GM23338 (cell line): ENCODE data around the gene UNC5C. TPM values are rescaled to one million over a fixed set of nuclear protein-coding genes. Genes with fewer than 3 reads are reported as not detected.

Experiments used
- ATAC-seq: fragments of 200-7000 bp; cut with Tn5 transposase; 3 replicates; pipeline ENCODE4 v1.9.1; 2020
- DNase-seq: peaks from one replicate; pipeline ENCODE4 v3.0.0-alpha.2; 2015; ENCODE audit warnings: low spot score
- H2AFZ ChIP-seq: fragments of 200-600 bp; sonication (generic); 2 replicates; pipeline ENCODE4 v1.8.0; 2016; ENCODE audit warnings: antibody characterized with exemption, mild to moderate bottlenecking, moderate library complexity
- H3F3A ChIP-seq: fragments of 200-600 bp; sonication (generic); replicated peaks from 2 replicates; pipeline ENCODE4 v1.8.0; 2017; ENCODE audit warnings: antibody characterized with exemption, mixed run types, low read depth
- H3K27ac ChIP-seq: fragments of 200-600 bp; sonication (generic); 2 replicates; pipeline ENCODE4 v1.6.1; 2016; ENCODE audit warnings: low read depth
- H3K27me3 ChIP-seq: fragments of 200-600 bp; sonication (generic); 2 replicates; pipeline ENCODE4 v1.8.0; 2016; ENCODE audit warnings: mild to moderate bottlenecking, mixed run types, moderate library complexity; ENCODE audit not compliant: insufficient read depth
- H3K36me3 ChIP-seq: fragments of 200-600 bp; sonication (generic); 2 replicates; pipeline ENCODE4 v1.8.0; 2016; ENCODE audit warnings: mild to moderate bottlenecking; ENCODE audit not compliant: insufficient read depth
- H3K4me1 ChIP-seq: fragments of 200-600 bp; sonication (generic); 2 replicates; pipeline ENCODE4 v1.8.0; 2016; ENCODE audit warnings: mild to moderate bottlenecking, moderate library complexity; ENCODE audit not compliant: insufficient read depth
- H3K4me2 ChIP-seq: fragments of 200-600 bp; sonication (generic); 2 replicates; pipeline ENCODE4 v1.7.1; 2017; ENCODE audit warnings: mixed run types
- H3K4me3 ChIP-seq: fragments of 200-600 bp; sonication (generic); 2 replicates; pipeline ENCODE4 v1.6.1; 2016; ENCODE audit warnings: mixed run types
- H3K79me2 ChIP-seq: fragments of 200-600 bp; sonication (generic); replicated peaks from 2 replicates; pipeline ENCODE4 v1.8.0; 2017; ENCODE audit warnings: mild to moderate bottlenecking; ENCODE audit not compliant: insufficient read depth
- H3K9me2 ChIP-seq: fragments of 200-600 bp; sonication (generic); 2 replicates; pipeline ENCODE4 v1.8.0; 2017; ENCODE audit not compliant: insufficient read depth
- H4K20me1 ChIP-seq: fragments of 200-600 bp; sonication (generic); replicated peaks from 2 replicates; pipeline ENCODE4 v1.8.0; 2017; ENCODE audit warnings: mild to moderate bottlenecking; ENCODE audit not compliant: insufficient read depth
- H3K27ac Mint-ChIP-seq: 2 replicates; pipeline ENCODE4 v1.8.0; 2020; ENCODE audit warnings: inconsistent platforms, mild to moderate bottlenecking, moderate library complexity, mixed read lengths
- H3K27me3 Mint-ChIP-seq: 3 replicates; pipeline ENCODE4 v1.8.0; 2022; ENCODE audit warnings: low read depth, mild to moderate bottlenecking, moderate library complexity, mixed read lengths, inconsistent platforms; ENCODE audit not compliant: insufficient read depth, poor library complexity
- H3K36me3 Mint-ChIP-seq: 3 replicates; pipeline ENCODE4 v1.8.0; 2021; ENCODE audit warnings: low read depth, mild to moderate bottlenecking, inconsistent platforms, moderate library complexity, mixed read lengths
- H3K4me1 Mint-ChIP-seq: 3 replicates; pipeline ENCODE4 v1.8.0; 2020; ENCODE audit warnings: mild to moderate bottlenecking, inconsistent platforms, mixed read lengths
- H3K4me3 Mint-ChIP-seq: 3 replicates; pipeline ENCODE4 v1.8.0; 2021; ENCODE audit warnings: moderate library complexity, mild to moderate bottlenecking, inconsistent platforms, mixed read lengths
- H3K9me3 Mint-ChIP-seq: 3 replicates; pipeline ENCODE4 v1.8.0; 2020; ENCODE audit warnings: moderate library complexity, mild to moderate bottlenecking, inconsistent platforms, mixed read lengths
- CREB1 ChIP-seq: fragments of 250-450 bp; sonication (Bioruptor Pico); IDR thresholded peaks from 2 replicates; pipeline ENCODE4 v1.5.0; 2020; ENCODE audit warnings: low read depth, mild to moderate bottlenecking, moderate library complexity
- JUNB ChIP-seq: IDR thresholded peaks from one replicate; pipeline ENCODE4 v1.6.1; 2016; ENCODE audit warnings: antibody characterized with exemption; ENCODE audit not compliant: unreplicated experiment
- NANOG ChIP-seq: IDR thresholded peaks from 2 replicates; pipeline ENCODE4 v1.6.1; 2016; ENCODE audit warnings: antibody characterized with exemption, borderline replicate concordance
- POLR2AphosphoS5 ChIP-seq: IDR thresholded peaks from 2 replicates; pipeline ENCODE4 v1.6.1; 2016; ENCODE audit warnings: antibody characterized with exemption, low read depth
- STAT1 ChIP-seq: IDR thresholded peaks from one replicate; pipeline ENCODE4 v1.6.1; 2016; ENCODE audit warnings: antibody characterized with exemption; ENCODE audit not compliant: unreplicated experiment
- ZNF114 ChIP-seq: fragments of 250-450 bp; sonication (Bioruptor Pico); IDR thresholded peaks from 2 replicates; pipeline ENCODE4 v1.5.0; 2020; ENCODE audit warnings: mild to moderate bottlenecking, moderate library complexity
- ZNF331 ChIP-seq: fragments of 250-450 bp; sonication (Bioruptor Pico); IDR thresholded peaks from 2 replicates; pipeline ENCODE4 v1.5.0; 2020; ENCODE audit warnings: low read depth, mild to moderate bottlenecking, moderate library complexity
- polyA plus RNA-seq: library from polyadenylated mRNA; unstranded; fragments of >200 nt; fragmentation: Nextera tagmentation; extraction: Ambion mirVana; gene quantifications from 2 replicates; pipeline ENCODE4 v1.2.1, GENCODE V29; 2016
- total RNA-seq: library from RNA; depleted of rRNA; stranded (reverse); fragments of >200 nt; shearing (Covaris generic); gene quantifications from 2 replicates; pipeline ENCODE4 v1.2.3, GENCODE V29; 2014
- TF ChIP-seq, protein P1 (sequence below): IDR thresholded peaks from 2 replicates; pipeline ENCODE4 v1.6.1; 2016; ENCODE audit warnings: antibody characterized with exemption
- TF ChIP-seq, protein P2 (sequence below): fragments of 250-450 bp; sonication (Bioruptor Pico); IDR thresholded peaks from 2 replicates; pipeline ENCODE4 v1.5.0; 2020; ENCODE audit warnings: mild to moderate bottlenecking, moderate library complexity

Gene UNC5C
- total and polyA plus RNA-seq, 2 experiments from 2014 or later, result 0.08 to 0.21 TPM

DNA sequence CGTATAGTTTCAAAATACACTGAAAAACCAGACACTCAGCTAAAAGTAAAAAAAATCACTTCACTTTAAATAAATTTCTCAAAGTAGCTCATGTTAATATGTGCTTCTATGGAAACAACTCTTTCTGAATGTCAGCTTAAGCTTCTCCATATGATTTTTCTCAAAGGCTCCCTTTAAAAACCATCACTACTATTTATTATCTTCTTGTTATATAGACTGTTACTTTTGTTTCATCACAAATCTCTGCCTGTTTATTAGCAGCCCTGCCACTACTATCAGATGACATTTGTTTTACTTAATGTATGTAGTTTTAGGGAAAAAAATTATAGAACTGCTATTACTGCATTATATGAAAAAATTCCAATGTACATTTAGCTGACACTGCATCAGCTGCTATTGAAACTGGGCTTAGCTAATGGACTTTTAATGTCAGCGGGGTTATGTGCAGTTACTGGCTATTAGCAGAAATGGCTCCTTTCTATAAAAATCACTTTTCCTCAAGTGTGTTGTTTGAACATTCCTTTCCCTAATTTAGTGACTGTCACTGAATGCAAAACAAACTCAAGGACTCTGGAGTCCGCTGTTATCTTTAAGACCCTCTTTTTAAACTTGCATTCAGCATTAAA, 10.8 kb downstream of the UNC5C start:
- Histone ChIP-seq H3F3A (no peaks in the 10 kb centered on the region), H2AFZ (no peak overlapping the region), H3K9me2 (no peaks in the 10 kb centered on the region), H3K4me2 (no peak overlapping the region), H3K27ac (no peak overlapping the region), H3K36me3 (no peaks in the 10 kb centered on the region), H3K79me2 (no peaks in the 10 kb centered on the region), H3K27me3 (no peaks in the 10 kb centered on the region), H3K4me1 (no peaks in the 10 kb centered on the region), H3K4me3 (no peak overlapping the region), H4K20me1 (no peaks in the 10 kb centered on the region)
- H3K27me3 Mint-ChIP-seq, result no peaks in the 10 kb centered on the region
- no peak for DNase-seq
- H3K27ac Mint-ChIP-seq, result no peak overlapping the region
- H3K4me3 Mint-ChIP-seq, result no peak overlapping the region
- ATAC-seq, result no peak
- no peaks in the 10 kb centered on the region for H3K36me3 Mint-ChIP-seq
- peaks cover 9% of the 10 kb centered on the region for H3K4me1 Mint-ChIP-seq
- TF ChIP-seq STAT1, result no peak
- no peak for TF ChIP-seq POLR2AphosphoS5
- no peak for TF ChIP-seq JUNB
- TF ChIP-seq, protein P1, sequence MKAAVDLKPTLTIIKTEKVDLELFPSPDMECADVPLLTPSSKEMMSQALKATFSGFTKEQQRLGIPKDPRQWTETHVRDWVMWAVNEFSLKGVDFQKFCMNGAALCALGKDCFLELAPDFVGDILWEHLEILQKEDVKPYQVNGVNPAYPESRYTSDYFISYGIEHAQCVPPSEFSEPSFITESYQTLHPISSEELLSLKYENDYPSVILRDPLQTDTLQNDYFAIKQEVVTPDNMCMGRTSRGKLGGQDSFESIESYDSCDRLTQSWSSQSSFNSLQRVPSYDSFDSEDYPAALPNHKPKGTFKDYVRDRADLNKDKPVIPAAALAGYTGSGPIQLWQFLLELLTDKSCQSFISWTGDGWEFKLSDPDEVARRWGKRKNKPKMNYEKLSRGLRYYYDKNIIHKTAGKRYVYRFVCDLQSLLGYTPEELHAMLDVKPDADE, result no peak
- no peak for TF ChIP-seq ZNF331 (CRISPR knock-in tag)
- H3K9me3 Mint-ChIP-seq, result no peaks in the 10 kb centered on the region

DNA sequence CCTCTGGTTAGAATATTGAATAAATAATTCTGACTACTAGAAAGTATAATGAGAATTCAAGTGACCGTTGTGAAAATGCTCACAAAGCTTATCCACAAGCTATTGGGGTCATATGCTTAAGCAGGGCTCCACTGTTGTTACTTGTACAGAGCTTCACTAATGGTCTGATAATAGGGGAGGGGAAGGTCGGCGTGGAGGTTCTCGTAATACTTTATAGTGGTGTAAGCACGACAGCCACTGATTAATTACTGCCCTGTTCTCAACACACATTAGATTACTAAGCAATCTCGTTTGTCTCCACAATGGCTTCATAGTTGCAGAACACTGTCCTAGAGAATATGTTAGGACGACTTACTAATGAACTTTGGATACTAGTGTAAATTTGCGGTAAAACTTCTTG, 11.6 kb downstream of the UNC5C start:
- H3K9me3 Mint-ChIP-seq, result no peaks in the 10 kb centered on the region; the same call in 2 of the 3 replicates
- H3F3A ChIP-seq, result no peaks in the 10 kb centered on the region
- no peak overlapping the region for H3K27ac ChIP-seq
- no peak overlapping the region for H3K4me2 ChIP-seq
- ATAC-seq (no peak), DNase-seq (no peak)
- no peak overlapping the region for H3K4me3 Mint-ChIP-seq
- no peaks in the 10 kb centered on the region for H3K27me3 Mint-ChIP-seq
- no peaks in the 10 kb centered on the region for H3K9me2 ChIP-seq
- H3K4me1 ChIP-seq, result no peaks in the 10 kb centered on the region
- H2AFZ ChIP-seq, result no peak overlapping the region
- no peak overlapping the region for H3K27ac Mint-ChIP-seq
- H3K4me1 Mint-ChIP-seq, result peaks cover 9% of the 10 kb centered on the region
- H3K27me3 ChIP-seq, result no peaks in the 10 kb centered on the region
- H4K20me1 ChIP-seq, result no peaks in the 10 kb centered on the region
- TF ChIP-seq ZNF114 (no peak), CREB1 (CRISPR knock-in tag) (no peak), NANOG (no peak), STAT1 (no peak)
- TF ChIP-seq, protein P2, sequence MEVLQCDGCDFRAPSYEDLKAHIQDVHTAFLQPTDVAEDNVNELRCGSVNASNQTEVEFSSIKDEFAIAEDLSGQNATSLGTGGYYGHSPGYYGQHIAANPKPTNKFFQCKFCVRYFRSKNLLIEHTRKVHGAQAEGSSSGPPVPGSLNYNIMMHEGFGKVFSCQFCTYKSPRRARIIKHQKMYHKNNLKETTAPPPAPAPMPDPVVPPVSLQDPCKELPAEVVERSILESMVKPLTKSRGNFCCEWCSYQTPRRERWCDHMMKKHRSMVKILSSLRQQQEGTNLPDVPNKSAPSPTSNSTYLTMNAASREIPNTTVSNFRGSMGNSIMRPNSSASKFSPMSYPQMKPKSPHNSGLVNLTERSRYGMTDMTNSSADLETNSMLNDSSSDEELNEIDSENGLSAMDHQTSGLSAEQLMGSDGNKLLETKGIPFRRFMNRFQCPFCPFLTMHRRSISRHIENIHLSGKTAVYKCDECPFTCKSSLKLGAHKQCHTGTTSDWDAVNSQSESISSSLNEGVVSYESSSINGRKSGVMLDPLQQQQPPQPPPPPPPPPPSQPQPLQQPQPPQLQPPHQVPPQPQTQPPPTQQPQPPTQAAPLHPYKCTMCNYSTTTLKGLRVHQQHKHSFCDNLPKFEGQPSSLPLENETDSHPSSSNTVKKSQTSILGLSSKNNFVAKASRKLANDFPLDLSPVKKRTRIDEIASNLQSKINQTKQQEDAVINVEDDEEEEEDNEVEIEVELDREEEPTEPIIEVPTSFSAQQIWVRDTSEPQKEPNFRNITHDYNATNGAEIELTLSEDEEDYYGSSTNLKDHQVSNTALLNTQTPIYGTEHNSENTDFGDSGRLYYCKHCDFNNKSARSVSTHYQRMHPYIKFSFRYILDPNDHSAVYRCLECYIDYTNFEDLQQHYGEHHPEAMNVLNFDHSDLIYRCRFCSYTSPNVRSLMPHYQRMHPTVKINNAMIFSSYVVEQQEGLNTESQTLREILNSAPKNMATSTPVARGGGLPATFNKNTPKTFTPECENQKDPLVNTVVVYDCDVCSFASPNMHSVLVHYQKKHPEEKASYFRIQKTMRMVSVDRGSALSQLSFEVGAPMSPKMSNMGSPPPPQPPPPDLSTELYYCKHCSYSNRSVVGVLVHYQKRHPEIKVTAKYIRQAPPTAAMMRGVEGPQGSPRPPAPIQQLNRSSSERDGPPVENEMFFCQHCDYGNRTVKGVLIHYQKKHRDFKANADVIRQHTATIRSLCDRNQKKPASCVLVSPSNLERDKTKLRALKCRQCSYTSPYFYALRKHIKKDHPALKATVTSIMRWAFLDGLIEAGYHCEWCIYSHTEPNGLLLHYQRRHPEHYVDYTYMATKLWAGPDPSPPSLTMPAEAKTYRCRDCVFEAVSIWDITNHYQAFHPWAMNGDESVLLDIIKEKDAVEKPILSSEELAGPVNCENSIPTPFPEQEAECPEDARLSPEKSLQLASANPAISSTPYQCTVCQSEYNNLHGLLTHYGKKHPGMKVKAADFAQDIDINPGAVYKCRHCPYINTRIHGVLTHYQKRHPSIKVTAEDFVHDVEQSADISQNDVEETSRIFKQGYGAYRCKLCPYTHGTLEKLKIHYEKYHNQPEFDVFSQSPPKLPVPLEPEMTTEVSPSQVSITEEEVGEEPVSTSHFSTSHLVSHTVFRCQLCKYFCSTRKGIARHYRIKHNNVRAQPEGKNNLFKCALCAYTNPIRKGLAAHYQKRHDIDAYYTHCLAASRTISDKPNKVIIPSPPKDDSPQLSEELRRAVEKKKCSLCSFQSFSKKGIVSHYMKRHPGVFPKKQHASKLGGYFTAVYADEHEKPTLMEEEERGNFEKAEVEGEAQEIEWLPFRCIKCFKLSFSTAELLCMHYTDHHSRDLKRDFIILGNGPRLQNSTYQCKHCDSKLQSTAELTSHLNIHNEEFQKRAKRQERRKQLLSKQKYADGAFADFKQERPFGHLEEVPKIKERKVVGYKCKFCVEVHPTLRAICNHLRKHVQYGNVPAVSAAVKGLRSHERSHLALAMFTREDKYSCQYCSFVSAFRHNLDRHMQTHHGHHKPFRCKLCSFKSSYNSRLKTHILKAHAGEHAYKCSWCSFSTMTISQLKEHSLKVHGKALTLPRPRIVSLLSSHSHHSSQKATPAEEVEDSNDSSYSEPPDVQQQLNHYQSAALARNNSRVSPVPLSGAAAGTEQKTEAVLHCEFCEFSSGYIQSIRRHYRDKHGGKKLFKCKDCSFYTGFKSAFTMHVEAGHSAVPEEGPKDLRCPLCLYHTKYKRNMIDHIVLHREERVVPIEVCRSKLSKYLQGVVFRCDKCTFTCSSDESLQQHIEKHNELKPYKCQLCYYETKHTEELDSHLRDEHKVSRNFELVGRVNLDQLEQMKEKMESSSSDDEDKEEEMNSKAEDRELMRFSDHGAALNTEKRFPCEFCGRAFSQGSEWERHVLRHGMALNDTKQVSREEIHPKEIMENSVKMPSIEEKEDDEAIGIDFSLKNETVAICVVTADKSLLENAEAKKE (CRISPR knock-in tag), result no peak
- no peaks in the 10 kb centered on the region for H3K79me2 ChIP-seq
- no peak overlapping the region for H3K4me3 ChIP-seq
- no peaks in the 10 kb centered on the region for H3K36me3 ChIP-seq
- H3K36me3 Mint-ChIP-seq, result no peaks in the 10 kb centered on the region
